Spinal cord (tissue), 4 donors: ENCODE results near the gene RAD51B. TPM values are rescaled to one million over a fixed set of nuclear protein-coding genes. Genes with fewer than 3 reads are reported as not detected.

ENCODE experiments used
- polyA plus RNA-seq, 2 donors: library from polyadenylated mRNA; unstranded; fragments of 120-200 nt; gene quantifications; one replicate each; pipeline ENCODE4 v1.2.1, GENCODE V29; 2013; ENCODE audit not compliant: insufficient read length in 2 of 2
- small RNA-seq: library from RNA; depleted of rRNA; stranded (forward); fragments of <200 nt; gene quantifications from one replicate; pipeline ENCODE3, GENCODE V24; 2014; ENCODE audit warnings: low replicate concordance
- total RNA-seq, 2 donors: library from RNA; depleted of rRNA in 1 of 2; stranded (reverse); fragments of 120-200 nt in 1 of 2; fragments of >200 nt in 1 of 2; gene quantifications; one replicate each; pipeline versions ENCODE4 v1.2.3 to v1.2.4, GENCODE V29; 2013 to 2014

Gene RAD51B
- total and polyA plus RNA-seq, 4 donors = 5.7 to 28.9 (median 14.4) TPM

Small RNA genes within 50 kb of the gene (small RNA-seq; reads per million reads assigned to genes)
- not detected for gene RN7SL108P
- gene RN7SL706P = 0.16 reads per million
- gene RNU6-921P = not detected

Other genes with a start within 250 kb of the RAD51B start
- gene PIGH, start 219.5 kb upstream of the RAD51B start, total RNA-seq = 10 to 100 TPM; 21.1 to 37.4 TPM
- gene PIGH, start 219.5 kb upstream of the RAD51B start, polyA plus RNA-seq = 10 to 100 TPM; 29.7 to 36.0 TPM
- 10 to 100 TPM in 1 of 2 donors, 1 to 10 TPM in 1; 8.4 to 20.3 TPM for gene ARG2, start 199.9 kb upstream of the RAD51B start, total RNA-seq
- gene ARG2, start 199.9 kb upstream of the RAD51B start, polyA plus RNA-seq = 10 to 100 TPM; 25.3 to 31.2 TPM
- 10 to 100 TPM; 64.5 to 92.6 TPM for gene VTI1B, start 145.1 kb upstream of the RAD51B start, total RNA-seq
- 100 to 1,000 TPM; 156 to 179 TPM for gene VTI1B, start 145.1 kb upstream of the RAD51B start, polyA plus RNA-seq
- 100 to 1,000 TPM in 1 of 2 donors, 10 to 100 TPM in 1; 94.7 to 141 TPM for gene RDH11, start 124.0 kb upstream of the RAD51B start, total RNA-seq
- gene RDH11, start 124.0 kb upstream of the RAD51B start, polyA plus RNA-seq = 100 to 1,000 TPM; 144 to 150 TPM
- gene RDH12, start 117.9 kb upstream of the RAD51B start, total RNA-seq = 1 to 10 TPM in 1 of 2 donors, under 1 TPM in 1; 0.28 to 2.0 TPM
- gene RDH12, start 117.9 kb upstream of the RAD51B start, polyA plus RNA-seq = 1 to 10 TPM; 1.1 to 1.4 TPM
- 10 to 100 TPM; 16.5 to 20.3 TPM for gene ZFYVE26, start 3.2 kb upstream of the RAD51B start, total RNA-seq
- gene ZFYVE26, start 3.2 kb upstream of the RAD51B start, polyA plus RNA-seq = 10 to 100 TPM; 14.0 to 14.5 TPM